Smooth muscle cell of the brain vasculature (primary cell): ENCODE measurements around the gene SLC24A4.

Experiments used
- DNase-seq: peaks from one replicate; pipeline ENCODE4 v3.0.0-alpha.2; 2012; ENCODE audit warnings: low read depth, low spot score

Gene SLC24A4

GRCh38 chr14:92368001-92368400 lies 45.0 kb downstream of the SLC24A4 start:
- no peak for DNase-seq

GRCh38 chr14:92369097-92369496 lies 46.1 kb downstream of the SLC24A4 start:
- no peak for DNase-seq

- DNase-seq = no peak
These were observed 49.3 kb downstream of the SLC24A4 start for GRCh38 chr14:92372230-92372629.

- DNase-seq = no peak
These were observed 50.4 kb downstream of the SLC24A4 start for GRCh38 chr14:92373336-92373735.

- no peak for DNase-seq
These were observed 57.2 kb downstream of the SLC24A4 start for GRCh38 chr14:92380131-92380530.

- DNase-seq = no peak
These were observed 57.6 kb downstream of the SLC24A4 start for GRCh38 chr14:92380582-92380981.

GRCh38 chr14:92382677-92383076 lies 59.7 kb downstream of the SLC24A4 start:
- no peak for DNase-seq

GRCh38 chr14:92383805-92384204 lies 60.8 kb downstream of the SLC24A4 start:
- DNase-seq = no peak

GRCh38 chr14:92384461-92385133 lies 61.6 kb downstream of the SLC24A4 start:
- DNase-seq = no peak

- no peak for DNase-seq
These were observed 62.6 kb downstream of the SLC24A4 start for GRCh38 chr14:92385561-92385960.

- DNase-seq = no peak
These were observed 63.2 kb downstream of the SLC24A4 start for GRCh38 chr14:92386165-92386564.

- DNase-seq = no peak
These were observed 63.7 kb downstream of the SLC24A4 start for GRCh38 chr14:92386637-92387036.

GRCh38 chr14:92387578-92387977 lies 64.6 kb downstream of the SLC24A4 start:
- DNase-seq = no peak

GRCh38 chr14:92389598-92390158 lies 66.7 kb downstream of the SLC24A4 start:
- DNase-seq = no peak

- no peak for DNase-seq
These were observed 68.8 kb downstream of the SLC24A4 start for GRCh38 chr14:92391726-92392125.

- DNase-seq = no peak
These were observed 69.7 kb downstream of the SLC24A4 start for GRCh38 chr14:92392711-92393110.

- DNase-seq = no peak
These were observed 74.4 kb downstream of the SLC24A4 start for GRCh38 chr14:92397150-92397952.

- no peak for DNase-seq
These were observed 75.1 kb downstream of the SLC24A4 start for GRCh38 chr14:92397953-92398564.

- DNase-seq = no peak
These were observed 76.1 kb downstream of the SLC24A4 start for GRCh38 chr14:92398888-92399636.

GRCh38 chr14:92400579-92401444 lies 77.8 kb downstream of the SLC24A4 start:
- no peak for DNase-seq

GRCh38 chr14:92401561-92401960 lies 78.6 kb downstream of the SLC24A4 start:
- no peak for DNase-seq
